HG02798 (cell line): Measurements from ENCODE around the gene RAB11FIP3.

Source experiments
- ATAC-seq: cut with Tn5 transposase; IDR thresholded peaks from one replicate; pipeline ENCODE4 v1.9.1; 2021; ENCODE audit warnings: mild to moderate bottlenecking; ENCODE audit not compliant: unreplicated experiment, poor library complexity

The RAB11FIP3 gene

DNA sequence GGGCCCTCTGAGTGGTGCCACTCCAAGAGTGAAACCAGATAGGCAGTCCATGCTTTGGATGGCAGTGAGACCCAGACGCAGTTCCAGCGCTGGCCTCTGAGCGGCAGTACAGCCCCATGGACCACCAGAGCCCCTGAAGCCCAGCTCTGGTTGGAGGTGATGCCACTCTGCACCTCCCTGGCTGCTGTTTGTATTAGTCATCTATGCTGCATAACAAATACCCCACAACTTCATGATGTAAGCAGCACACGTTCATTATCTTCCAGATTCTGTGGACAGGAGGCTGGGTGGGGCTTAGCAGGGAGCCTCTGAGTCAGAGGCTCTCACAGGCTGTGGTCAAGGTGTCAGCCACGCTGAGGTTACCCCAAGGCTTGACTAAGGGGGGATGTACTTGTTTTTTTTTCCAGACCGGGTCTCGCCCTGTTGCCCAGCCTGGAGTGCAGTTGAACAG is 33.5 kb upstream of the RAB11FIP3 start:
- peak; percentile 47 for ATAC-seq

DNA sequence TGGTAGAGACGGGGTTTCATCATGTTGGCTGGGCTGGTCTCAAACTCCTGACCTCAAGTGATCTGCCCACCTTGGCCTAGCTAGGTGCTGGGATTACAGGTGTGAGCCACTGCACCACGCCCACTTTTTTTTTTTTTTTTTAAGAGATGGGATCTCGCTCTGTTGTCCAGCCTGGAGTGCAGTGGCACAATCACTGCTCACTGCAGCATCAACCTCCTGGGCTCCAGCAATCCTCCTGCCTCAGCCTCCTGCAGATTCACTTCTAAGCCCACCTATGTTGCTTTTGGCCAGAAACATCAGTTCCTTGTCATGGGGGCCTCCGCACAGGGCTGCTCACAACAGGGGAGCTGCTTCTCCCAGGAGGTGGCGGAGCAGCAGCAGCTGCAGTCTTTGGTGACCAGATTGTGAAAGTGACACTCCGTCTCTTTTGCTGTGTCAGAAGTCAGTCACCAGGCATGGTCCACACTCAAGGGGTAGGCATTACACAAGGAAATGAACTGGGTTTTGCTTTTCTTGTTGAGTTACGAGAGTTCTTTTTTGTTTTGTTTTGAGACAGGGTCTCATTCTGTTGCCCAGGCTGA is 32.9 kb upstream of the RAB11FIP3 start:
- peak; percentile 48 for ATAC-seq

DNA sequence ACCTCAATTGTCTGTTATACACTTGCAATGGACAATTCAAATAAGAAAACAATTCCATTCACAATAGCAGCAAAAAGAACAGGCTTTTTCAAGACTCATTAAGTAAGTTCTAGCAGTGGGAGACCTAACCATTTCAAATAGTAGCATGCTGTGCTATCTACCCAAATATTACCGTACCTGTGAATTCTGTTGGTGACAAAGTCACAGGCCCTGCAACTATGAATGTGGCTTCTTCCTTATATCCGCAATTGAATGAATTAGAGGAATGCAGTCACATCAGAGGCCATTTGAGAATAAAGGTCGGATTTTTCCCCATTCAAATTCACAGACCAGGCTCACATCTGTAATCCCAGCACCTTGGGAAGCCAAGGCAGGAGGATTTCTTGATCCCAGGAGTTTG is 29.2 kb upstream of the RAB11FIP3 start:
- ATAC-seq: no peak

DNA sequence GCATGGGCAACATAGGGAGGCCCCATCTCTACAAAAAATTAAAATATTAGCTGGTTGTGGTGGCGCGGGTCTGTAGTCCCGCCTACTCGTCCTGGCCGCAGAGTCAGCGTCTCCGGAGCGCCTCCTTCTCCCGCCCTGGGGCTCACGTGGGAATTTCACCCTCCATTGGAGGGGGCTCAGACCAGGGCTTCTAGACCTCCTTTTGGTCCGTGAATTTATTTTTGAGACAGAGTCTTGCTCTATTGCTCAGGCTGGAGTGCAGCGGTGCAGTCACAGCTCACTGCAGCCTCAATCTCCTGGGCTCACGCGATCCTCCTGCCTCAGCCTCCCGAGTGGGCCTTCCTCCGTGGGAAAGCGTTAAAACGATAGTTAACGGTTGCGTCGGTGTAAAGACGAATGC is 28.8 kb upstream of the RAB11FIP3 start:
- no peak for ATAC-seq

DNA sequence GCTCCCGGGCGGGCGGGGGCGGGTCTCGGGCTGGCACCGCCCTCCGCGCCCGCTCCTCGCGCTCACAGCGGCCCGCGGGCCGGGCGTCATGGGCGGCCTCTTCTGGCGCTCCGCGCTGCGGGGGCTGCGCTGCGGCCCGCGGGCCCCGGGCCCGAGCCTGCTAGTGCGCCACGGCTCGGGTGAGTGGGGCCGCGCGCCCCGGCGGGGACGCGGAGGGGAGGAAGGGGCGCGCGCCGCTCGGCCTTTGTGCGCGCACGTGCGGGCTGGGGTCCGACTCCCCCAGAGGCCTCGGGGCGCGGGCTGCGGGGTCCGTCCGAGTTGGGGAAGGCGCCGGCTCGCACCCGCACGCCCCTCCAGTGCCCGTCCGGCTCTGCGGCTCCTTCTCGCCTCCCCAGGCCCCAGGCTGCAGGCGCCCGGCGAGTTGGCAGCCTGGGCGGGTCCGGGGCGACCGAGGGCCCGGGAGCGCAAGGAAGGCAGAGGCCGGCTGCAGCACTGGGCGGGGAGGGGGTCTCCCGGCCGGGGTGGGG is 28.3 kb upstream of the RAB11FIP3 start, which contains the start of gene NME4:
Gene NME4 (plus strand): TSS at position 65 of the 527 bp plus-strand sequence. CDS start 24 bp downstream, at position 89.
- no peak for ATAC-seq

DNA sequence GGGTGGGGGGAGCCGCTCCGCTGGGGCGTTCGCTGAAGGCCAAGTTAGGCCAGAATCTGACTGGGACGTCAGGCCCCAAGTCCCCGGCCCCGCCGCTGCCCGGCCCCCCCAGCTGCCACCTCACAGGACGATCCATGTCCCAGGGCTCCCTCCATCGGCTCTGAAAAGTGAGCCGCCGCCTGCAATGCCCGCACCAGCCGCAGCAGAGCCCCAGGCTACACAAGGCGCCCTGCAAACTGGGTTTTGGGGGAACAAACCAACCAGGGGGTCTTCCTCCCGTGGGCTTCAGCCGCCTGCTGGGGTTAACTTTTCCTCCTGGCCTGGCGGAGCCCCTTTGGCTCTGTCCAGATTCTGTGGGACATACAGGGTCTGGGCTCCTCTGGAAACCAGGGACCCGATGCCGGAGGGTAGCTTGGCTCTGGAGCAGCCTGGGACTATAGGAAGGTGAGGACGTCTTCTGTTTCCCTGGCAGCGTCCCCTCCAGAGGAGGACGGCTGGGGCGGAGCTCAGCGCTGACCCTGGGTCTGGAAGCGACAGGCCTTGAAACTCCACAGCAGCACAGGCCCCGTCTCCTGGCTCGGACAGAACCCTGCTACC is 27.6 kb upstream of the RAB11FIP3 start:
- ATAC-seq: no peak

DNA sequence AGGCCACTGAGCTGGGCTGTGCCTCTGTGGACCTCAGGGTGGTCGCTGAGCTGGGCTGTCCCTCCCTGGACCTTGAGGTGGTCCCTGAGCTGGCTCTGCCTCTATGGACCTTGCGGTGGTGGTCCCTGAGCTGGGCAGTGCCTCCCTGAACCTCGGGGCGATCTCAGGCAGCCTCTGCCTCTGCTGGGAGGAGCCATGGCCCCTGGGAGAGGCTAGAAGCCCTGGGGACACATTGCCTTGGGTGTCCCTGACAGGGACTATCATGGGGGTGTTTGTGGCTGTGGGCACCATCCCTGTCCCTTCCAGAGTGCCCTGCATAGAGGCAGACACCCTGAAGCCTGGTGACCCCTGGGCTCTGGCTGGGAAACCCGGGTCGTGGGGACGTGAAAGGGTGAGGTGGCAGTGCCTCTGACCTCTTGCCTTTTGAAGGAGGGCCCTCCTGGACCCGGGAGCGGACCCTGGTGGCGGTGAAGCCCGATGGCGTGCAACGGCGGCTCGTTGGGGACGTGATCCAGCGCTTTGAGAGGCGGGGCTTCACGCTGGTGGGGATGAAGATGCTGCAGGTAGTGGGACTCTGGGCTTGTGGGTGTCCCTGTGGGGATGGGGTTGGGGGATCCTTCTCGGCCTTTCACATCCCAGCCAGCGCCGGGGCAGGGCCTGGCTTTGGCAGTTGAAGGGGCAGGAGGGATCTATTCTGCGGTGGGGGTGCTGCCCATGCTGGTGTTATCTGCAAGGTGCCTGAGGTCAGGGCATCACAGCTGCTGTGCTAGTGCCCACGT is 26.7 kb upstream of the RAB11FIP3 start:
- ATAC-seq: no peak

DNA sequence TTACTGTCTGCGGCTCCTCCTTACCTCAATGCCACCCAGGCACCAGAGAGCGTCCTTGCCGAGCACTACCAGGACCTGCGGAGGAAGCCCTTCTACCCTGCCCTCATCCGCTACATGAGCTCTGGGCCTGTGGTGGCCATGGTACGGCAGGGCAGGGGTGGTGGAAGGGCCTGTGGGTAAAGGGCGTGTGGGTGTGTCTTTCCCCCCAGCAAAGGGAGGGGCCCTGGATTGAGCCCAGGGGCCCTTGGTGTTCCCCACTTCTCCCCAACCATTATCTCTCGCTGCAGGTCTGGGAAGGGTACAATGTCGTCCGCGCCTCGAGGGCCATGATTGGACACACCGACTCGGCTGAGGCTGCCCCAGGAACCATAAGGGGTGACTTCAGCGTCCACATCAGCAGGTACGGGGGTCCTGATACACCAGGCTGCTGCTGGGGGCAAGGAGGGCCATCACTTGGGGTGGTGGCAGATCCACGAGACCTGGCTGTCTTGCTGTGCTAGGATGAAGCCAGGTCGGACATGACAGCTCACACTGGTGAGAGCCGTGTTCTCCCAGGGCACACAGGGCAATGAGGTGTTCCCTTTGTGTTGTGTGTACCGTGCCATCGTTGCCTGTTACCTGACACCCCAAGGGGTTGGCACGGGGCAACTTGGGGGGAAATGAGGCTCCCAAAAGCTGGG is 26.0 kb upstream of the RAB11FIP3 start:
- ATAC-seq: no peak

DNA sequence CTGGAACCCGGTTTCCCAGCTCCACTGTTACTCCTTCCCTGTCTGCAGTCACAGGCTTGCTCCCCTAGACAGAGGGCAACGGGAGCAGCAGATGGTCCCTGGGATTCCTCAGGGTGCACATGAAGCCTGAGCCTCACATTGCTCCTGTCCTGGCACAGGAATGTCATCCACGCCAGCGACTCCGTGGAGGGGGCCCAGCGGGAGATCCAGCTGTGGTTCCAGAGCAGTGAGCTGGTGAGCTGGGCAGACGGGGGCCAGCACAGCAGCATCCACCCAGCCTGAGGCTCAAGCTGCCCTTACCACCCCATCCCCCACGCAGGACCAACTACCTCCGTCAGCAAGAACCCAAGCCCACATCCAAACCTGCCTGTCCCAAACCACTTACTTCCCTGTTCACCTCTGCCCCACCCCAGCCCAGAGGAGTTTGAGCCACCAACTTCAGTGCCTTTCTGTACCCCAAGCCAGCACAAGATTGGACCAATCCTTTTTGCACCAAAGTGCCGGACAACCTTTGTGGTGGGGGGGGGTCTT is 25.3 kb upstream of the RAB11FIP3 start:
- no peak for ATAC-seq

DNA sequence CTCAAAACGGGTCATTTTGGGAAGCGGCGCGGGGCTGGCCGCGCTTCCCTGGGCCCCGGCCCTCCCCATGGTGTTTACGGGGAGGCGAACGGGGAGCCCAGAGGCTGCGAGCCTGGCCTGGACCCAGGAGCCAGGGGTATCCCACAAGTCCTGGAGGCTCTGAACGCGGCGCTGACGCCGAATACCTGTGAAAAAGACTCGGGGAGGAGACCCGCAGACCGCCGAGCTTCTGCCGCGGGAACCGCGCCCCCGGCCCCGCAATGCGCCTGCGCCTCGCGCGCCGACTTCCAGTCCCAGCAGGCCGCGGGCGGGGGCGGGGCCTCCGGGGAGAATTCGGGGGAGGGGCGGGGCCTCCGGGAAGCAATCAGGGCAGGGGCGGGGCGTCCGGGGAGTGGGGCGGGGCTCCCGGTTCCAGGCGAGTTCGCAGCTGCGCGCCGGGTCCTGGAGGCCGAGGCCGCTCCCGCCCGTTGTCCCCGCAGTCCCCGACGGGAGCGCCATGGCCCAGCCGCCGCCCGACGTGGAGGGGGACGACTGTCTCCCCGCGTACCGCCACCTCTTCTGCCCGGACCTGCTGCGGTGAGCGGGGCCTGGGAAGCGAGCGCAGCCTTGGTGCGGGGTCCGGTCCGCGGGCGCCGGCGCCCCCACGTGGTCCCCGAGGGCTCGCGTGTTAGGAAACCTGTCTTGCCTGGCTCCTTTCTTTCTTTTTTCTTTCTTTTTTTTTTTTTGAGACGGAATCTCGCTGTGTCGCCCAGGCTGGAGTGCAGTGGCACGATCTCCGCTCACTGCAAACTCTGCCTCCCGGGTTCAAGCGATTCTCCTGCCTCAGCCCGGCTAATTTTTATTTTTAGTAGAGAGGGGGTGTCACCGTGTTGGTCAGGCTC is 23.7 kb upstream of the RAB11FIP3 start, which contains the start of gene DECR2:
Gene DECR2 (plus strand): TSS at position 418 of the 881 bp plus-strand sequence. CDS start 79 bp downstream, at position 497.
- peak; percentile 70 for ATAC-seq

DNA sequence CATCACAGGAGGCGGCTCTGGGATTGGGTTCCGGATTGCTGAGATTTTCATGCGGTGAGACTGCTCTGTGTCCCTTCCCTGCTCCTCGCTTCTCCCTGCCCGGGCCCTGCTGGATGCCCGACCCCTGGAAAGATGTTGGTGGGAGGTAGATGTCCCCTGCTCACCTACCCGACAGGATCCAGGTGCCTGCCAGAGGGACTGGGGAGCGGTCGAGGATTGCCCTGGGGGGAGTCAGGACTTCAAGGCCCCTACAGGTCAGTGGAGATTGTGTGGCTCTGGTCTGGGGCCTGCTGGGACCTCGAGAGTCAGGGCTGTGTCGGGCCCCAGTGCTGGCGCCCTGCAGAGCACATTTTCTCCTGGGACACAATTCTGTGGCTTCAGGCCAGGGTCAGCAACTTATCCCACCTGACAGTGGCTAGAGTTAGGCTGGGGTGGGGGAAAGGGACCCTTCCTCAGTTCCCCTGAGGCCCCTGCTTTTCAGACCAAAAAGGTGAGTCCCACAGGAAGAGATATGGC is 20.4 kb upstream of the RAB11FIP3 start:
- no peak for ATAC-seq

DNA sequence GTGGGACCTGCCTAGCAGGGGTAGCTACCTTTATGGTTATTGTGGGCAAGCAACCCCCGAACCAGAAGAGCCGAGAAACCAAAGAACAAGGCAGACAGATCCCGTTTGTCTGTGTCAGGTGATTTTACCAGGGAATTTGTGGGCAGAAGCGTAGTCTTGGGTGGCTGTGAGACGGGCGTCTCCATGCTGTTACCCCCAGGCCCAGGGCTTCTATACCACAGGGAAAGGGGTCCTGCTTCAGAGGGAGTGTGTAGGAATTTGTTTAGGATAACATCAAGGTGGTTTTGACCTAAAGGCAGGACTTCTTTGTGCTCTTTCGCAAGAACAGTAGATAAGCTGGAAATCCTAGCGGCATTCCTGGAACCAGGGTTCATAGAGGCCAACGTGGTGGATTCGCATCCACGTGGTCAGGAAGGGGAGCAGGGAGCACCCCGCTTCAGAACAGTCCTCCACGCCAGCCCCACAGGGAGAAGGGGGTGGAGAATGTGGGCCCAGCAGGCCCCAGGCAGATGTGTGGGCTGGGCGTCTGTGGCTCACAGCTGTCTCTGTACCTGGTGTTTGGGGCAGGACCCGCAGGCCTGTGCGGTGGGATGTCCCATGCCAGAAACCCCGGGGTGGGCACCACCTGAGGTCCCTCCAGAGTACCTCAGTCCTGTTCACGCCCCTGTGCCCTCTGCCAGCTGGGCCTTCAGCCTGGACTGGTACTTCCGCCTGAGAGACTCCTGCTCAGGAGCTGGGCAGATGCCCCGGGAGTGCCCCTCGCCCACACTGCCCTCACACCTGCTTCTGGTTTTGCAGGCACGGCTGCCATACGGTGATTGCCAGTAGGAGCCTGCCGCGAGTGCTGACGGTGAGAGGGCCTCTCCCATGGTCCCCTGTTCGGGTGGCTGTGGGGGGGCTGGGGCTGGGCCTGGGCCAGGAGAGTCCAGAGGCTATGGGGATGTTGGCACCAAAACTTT is 19.6 kb upstream of the RAB11FIP3 start:
- no peak for ATAC-seq

DNA sequence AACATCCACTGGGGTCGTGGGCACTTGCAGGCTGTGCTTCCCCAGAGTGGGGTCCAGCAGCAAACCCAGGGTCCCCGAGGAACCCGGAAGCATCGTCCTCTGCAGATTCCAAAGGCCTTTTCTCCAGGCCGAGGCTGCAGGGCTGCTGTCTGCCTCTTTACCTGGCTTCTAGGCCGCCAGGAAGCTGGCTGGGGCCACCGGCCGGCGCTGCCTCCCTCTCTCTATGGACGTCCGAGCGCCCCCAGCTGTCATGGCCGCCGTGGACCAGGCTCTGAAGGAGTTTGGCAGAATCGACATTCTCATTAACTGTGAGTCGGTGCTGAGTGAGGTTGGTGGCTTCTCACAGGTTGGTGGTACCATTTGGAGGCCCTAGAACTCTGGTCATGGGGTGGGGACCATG is 18.2 kb upstream of the RAB11FIP3 start:
- ATAC-seq: no peak

DNA sequence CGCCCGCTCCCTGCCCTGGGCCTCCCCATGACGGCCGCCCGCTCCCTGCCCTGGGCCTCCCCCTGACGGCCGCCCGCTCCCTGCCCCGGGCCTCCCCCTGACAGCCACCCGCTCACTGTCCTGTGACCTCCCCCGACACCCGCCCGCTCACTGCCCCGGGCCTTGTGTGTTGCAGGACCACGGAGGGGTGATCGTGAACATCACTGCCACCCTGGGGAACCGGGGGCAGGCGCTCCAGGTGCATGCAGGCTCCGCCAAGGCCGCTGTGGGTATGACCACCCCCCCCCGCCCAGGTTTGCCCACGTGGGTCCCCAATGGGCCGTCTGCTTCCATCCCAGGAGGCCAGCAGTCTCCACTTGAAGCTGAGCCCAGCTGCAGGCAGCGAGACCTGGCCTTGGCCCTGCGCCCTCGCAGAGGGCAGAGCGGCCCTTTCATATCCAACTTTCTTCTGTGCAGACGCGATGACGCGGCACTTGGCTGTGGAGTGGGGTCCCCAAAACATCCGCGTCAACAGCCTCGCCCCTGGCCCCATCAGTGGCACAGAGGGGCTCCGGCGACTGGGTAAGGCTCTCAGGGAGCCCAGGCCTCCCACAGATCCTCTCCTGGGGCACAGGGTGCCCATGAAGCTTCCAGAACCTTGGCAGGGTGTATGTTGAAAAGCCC is 14.8 kb upstream of the RAB11FIP3 start:
- ATAC-seq: no peak

DNA sequence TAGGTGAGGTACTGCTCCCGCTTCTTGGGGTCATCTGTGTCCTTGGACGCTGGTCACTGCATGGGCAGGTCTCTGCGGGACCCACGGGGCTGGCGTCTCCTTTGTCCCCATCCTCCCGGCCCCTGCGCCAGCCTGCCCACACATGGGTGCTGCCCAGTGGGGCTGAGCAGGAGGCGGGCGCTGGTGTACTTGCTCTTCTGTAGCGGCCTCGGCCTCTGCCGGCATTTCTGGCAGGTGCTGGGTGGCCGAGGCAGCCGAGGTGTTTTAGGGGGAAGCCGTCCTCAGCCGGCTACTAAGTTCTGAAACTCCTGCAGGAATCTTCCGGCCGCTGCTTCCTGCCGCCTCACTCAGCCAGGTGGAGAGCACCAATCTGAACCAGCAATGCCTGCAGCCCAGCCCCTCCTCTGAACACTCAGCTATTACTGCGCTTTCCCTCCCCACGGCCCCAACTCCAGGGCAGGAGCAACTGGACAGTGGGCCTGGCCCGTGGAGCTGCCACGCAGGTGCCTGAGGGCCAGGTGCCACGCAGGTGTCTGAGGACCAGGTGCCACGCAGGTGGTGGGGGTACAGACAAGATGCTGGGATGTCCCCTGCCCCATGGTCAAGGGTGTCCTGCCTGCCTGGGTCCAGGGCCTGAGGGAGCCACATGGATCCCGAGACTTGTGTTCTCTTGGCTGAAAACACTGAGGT is 13.7 kb upstream of the RAB11FIP3 start:
- ATAC-seq: no peak

DNA sequence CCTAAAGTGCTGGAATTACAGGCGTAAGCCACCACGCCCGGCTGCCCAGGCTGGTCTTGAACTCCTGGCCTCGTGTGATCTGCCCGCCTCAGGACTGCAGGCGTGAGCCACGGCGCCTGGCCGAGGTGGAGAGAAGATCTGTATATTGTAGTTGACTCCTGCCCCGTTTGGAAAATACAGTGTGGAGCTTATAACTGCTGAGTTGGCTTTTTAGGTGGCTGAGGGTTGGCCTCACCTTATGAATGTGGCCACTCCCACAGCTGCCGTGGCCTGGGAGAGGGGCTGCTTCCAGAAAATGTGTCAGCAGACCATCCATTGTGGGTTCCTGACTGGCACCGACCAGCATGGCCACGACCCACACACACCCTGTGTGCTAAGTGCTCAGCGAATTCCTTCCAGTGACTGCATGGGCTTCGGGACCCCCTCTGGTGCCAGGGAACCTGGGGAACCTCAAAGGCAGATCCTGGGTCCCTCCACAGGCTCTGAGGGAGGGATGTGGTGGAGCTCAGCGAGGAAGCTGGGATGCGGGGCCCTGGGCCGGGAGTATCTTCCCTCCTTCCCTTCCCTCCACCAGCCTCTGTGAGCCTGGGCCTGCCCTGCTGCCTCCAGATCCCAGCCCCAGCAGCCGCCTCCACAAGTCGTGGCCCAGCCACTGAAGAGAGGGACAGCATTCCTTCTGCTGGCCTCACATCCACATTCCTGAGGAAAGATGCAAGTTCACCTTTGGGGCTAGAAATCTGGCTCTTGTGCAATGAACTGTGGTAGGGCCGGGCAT is 10.9 kb upstream of the RAB11FIP3 start:
- ATAC-seq: no peak
